RPMI8226 (cell line): ENCODE data around the gene SLCO4A1.

Source experiments
- DNase-seq: peaks from one replicate; pipeline ENCODE4 v3.0.0-alpha.2; 2015

Gene SLCO4A1

GRCh38 chr20:62703853-62704228 is 61.5 kb downstream of the SLCO4A1 start:
- no peak for DNase-seq

GRCh38 chr20:62704341-62704948 is 62.1 kb downstream of the SLCO4A1 start:
- DNase-seq, result peak; percentile 26

- no peak for DNase-seq
Measured at GRCh38 chr20:62705627-62706026, 63.3 kb downstream of the SLCO4A1 start.

- DNase-seq, result no peak
Measured at GRCh38 chr20:62706344-62706743, 64.0 kb downstream of the SLCO4A1 start.

DNA sequence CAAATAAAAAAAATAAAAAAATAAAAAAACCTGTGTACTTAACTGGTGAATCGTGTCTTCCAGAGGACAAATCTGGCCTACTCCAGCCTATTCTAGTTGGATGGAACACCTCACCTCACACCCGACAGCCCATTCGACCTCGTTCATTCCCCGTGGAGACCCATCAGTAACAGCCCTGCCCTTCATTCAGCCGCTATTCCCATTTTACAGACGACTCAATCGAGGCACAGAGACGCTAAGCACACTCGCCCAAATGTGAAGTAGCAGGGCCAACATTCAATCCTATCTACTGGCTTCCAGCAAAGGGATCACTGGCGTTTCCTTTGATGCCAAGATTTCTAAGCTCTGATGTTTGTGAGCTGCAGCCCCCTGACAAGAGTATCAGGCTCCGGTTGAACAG is 64.6 kb downstream of the SLCO4A1 start:
- DNase-seq, result no peak

- peak; percentile 41 for DNase-seq
Measured at GRCh38 chr20:62707276-62707920, 65.1 kb downstream of the SLCO4A1 start.

DNA sequence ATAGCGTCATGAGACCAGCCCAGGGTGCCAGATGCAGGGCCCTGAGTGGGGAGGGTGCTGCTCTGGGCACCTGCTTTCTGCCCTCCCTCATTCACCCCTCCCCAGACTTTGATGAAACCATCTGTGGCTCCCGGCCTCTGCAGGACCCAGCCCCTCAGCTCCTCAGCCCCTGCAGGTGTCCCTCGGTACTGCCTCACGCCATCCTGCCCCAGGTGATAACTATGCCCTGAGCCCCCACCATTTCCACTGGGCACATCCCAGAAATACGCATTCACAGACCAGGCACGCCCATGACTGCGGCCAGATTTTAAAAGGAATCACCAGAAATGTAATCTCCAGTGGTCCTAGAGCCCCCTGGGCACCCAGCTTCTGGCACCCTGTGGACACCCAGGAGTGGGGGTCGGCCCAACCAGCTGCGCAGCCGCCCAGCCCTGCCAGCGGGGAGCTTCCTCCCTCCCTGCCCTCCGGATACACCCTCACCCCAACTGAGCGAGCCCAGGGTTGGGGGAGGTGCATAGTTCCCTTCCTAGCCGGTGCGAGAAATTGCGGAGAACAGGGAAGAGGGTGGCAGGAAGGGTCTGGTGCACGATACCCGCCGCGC is 65.7 kb downstream of the SLCO4A1 start:
- peak; percentile 94 for DNase-seq

GRCh38 chr20:62708591-62709536 is 66.6 kb downstream of the SLCO4A1 start, which contains the start of gene NTSR1:
TSS of gene NTSR1 (plus strand) at chr20:62708836. CDS start at chr20:62709208, 372 bp downstream.
- DNase-seq, result peak; percentile 55

DNA sequence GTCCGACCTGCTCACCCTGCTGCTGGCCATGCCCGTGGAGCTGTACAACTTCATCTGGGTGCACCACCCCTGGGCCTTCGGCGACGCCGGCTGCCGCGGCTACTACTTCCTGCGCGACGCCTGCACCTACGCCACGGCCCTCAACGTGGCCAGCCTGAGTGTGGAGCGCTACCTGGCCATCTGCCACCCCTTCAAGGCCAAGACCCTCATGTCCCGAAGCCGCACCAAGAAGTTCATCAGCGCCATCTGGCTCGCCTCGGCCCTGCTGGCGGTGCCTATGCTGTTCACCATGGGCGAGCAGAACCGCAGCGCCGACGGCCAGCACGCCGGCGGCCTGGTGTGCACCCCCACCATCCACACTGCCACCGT is 67.2 kb downstream of the SLCO4A1 start:
- peak; percentile 53 for DNase-seq

DNA sequence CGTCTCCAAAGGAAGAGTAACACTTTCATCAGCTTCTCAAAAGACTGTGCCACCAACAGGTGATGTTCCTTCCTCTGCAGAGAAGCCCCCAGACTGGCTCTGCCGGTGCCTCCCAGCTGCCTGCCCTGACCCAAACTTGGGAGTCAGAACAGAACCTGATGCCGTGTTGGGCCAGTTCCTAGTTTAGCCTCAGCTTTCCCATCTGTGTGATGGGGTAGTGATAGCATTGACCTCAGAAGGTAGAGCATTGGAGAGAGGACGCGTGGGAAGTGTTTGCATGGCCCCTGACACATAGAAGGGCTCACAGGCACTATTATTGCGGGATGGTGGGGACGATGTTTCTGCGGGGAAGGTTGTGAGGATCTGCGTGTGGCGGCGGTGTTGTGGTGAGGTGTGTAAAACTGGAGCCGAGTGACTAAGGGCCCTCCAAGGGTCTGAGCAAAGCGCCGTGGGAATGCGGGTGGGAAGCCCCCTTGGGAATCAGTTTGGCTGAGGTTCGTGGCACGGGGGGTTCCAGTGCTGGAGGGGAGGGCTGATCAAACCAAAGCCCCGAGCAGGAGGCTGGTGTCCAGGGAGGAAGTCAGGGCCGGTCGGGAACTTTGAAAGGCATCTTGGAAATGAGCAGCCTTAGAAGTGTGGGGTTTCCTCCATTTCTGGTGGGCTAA is 68.0 kb downstream of the SLCO4A1 start:
- peak; percentile 30 for DNase-seq

GRCh38 chr20:62710886-62711702 is 68.8 kb downstream of the SLCO4A1 start:
- peak; percentile 95 for DNase-seq

- peak; percentile 98 for DNase-seq
Measured at GRCh38 chr20:62711703-62712101, 69.4 kb downstream of the SLCO4A1 start.

DNA sequence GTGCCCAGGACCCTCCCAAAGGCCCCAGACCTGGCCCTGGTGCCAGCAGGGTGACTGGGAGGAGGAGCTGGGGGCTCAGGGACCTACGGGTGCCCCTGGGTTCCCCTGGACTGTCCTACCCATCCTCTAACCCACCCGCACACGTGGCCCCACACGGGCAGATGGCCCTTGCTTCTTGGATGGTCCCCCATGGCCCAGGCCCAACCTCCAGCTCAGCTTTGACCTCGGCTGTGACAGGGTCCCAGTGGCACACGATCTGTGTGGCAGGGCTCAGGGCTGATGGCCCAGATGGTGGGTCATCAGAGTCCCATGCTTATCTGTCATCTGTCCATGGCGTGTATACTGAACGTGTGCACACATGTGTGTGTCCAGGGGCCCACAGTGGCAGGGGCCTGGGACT is 70.3 kb downstream of the SLCO4A1 start:
- DNase-seq, result no peak

DNA sequence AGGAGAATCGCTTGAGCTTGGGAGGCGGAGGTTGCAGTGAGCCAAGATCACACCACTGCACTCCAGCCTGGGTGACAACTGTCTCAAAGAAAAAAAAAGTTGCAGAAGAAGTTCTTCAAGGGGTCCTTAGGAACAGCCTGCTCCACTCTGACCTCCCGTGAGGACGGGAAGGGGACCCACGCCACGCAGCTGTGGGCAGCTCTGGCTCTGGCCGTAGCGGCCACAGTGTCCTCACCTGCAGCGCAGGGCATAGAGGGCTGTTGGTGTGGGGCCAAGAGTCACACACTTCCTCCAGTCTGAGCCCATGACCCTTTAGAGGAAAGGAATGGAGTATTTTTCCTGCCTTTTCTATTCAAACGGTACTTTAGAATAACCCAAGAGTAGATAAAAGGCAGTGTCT is 71.7 kb downstream of the SLCO4A1 start:
- no peak for DNase-seq

DNA sequence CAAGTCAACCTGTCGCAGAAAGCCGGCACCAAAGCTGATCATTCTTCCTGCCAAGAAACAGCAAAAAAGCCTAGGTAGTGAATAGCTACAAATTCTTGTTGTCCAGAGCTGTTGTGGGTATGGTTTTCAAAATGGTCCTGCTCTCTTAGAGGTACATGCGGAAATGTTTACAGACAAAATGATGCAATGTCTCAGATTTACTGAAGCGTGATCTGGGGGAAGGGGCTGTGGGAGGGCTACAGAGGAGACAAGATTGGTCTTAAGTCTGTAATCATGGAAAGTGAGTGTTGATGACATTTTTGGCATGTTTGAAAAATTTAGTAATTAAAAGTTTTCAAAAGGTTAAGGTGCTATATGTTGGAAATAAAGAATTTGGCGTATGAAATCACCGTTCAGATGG is 72.5 kb downstream of the SLCO4A1 start:
- DNase-seq, result no peak

DNA sequence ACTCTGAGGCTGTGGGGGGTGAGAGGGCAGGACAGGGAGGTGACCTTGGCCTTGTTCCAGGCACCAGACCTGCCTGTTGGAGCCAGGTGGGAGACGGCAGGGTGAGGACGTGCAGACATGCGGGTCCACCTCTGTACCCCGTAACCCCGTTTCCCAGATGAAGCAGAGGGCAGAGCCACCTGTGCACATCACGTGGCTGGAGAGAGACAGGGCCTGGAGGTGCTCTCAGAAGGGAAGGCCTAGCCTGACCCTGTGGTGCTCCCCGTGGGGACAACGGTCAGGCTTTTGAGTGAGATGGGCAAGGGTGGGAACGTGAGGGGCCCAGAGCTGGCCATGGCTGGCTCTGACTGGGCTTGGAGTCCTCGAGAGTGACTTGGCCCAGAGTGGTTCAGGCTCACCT is 72.9 kb downstream of the SLCO4A1 start:
- DNase-seq, result no peak

DNA sequence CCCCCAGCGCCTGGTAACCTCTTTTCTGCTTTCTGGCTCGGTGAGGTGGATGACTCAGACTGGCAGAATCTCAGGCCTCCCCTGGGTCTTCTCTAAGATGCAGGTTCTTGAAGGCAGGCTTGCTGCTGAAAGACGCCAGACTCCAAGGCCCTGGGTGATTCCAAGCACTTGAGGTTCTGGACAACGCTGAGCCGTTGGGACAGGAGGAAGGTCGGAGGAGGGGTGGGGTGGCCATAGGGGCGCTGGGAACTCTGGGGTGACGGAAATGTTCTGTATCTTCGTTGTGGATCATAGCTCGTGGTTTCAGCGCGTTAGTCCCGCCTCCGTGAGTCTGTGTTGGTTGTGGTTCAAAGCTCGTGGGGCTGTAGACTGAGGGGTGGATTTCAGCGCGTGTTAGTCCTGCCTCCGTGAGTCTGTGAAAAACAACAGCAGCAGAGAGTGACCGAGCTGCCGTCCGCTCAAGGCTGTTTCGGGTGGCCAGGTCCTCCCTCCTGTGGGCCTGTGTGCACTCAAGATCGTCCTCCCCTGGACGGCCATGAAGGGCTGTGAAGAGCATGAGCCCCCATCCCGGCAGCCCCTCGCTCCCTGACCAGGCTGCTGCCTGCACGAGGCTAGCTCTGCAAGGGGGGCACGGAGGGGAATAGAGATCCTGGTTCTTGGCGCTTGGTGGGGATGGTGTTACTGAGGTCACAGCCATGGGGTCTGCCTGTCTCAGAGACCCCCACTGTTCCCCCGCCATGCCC is 74.1 kb downstream of the SLCO4A1 start:
- DNase-seq, result no peak

DNA sequence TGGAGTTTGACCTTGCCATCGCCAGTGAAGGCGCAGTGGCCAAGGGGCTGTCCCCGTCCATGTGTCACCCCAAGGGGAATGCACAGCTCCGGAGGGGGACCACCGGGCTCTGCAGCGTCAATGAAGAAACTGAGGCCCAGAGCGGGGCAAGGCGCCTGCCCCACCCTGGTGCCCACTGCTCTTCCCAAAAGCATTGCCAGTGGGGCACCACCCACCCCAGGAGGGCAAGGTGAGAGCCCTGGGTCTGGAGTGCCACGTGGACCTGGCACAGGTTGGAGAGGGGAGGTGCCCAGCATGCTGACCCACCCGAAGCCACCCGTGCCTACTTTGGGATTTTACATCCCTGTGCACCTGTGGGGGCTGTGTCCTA is 74.6 kb downstream of the SLCO4A1 start:
- no peak for DNase-seq

DNA sequence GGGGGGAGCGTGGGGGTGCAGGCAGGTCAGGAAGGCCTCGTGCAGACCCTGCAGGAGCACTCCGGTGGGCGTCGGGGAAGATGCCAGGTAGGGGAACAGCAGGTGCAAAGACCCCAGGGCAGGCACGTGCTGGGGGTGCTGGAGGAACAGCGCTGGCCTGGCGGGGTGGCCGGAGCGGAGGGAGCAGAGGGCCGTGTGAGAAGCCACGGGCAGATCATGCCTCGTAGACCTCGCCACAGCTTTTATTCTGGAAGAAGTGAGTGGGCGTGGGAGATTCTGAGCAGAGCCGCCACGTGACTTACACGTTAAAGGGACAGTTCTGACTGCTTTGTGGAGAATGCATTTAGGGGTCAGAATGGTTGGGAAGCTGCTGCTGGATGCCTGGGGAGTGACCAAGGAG is 75.6 kb downstream of the SLCO4A1 start:
- no peak for DNase-seq

GRCh38 chr20:62718546-62718945 is 76.2 kb downstream of the SLCO4A1 start:
- no peak for DNase-seq

GRCh38 chr20:62719250-62719935 is 77.1 kb downstream of the SLCO4A1 start:
- no peak for DNase-seq
